Lung microvascular endothelial cell (primary cell): Measurements from ENCODE around the gene STPG3. TPM values are rescaled to one million over a fixed set of nuclear protein-coding genes. Genes with fewer than 3 reads are reported as not detected.

Experiments
- DNase-seq, 2 donors: peaks; one replicate each; pipeline versions ENCODE4 v3.0.0 to v3.0.0-alpha.2; 2010; ENCODE audit warnings: low read depth in 2 of 2
- total RNA-seq: library from RNA; depleted of rRNA; stranded (reverse); fragments of >200 nt; gene quantifications from 2 replicates; pipeline ENCODE4 v1.2.1, GENCODE V29; 2014

Gene STPG3
- total RNA-seq, 1 donor from 2014 or later: not detected

DNA sequence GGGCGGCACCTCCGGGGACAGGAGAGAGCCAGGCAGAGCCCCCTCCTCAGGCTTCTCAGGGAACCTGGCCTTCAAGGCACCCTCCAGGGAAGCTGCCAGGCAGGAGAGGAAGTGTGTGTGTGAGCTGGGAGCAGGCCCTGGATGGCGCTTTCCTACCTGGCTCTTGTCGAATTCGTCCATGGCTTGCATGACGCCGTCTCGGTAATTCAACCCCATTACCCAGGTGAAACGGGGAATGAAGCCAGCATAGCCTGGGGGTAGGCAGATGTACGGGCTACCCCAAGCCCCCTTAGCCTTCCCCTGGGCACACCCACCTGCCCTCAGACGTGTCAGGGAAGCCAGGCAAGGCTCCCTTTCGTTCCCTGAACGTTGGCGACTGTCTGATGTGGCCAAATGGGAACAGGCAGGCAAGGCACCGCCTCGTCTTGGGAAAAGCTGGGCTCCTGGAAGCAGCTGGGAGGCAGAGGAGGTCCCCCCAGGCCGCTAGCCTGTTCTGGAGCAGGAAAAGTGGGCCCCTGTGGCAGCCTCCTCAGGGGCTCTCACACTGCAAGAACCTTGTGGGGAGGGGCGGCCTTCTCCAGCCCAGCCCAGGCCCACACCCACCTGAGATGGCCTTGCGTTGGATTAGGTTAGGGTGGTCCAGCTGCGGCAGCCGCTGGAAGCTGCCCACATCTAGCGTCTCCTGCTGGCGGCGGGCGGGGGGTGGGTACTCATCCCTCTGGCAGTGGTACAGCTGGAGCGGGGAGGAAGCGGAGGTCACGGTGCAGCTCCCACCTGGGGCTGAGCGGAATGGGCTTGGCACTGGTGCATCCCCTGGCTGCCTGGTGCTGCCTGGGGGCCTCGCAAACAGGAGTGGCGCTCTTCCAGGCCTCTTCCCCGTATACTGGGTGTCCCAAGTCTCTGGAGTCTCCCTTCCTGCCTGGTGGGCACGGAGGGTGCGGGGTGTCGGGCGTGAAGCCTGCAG is 6.3 kb upstream of the STPG3 start:
- DNase-seq: peak in 1 of 2 donors; percentile 83

- DNase-seq: no peak
Measured at GRCh38 chr9:137245450-137246421, 5.3 kb upstream of the STPG3 start.

GRCh38 chr9:137247135-137247915 is 3.8 kb upstream of the STPG3 start:
- DNase-seq: no peak

- no peak for DNase-seq
Measured at GRCh38 chr9:137247916-137248175, 3.2 kb upstream of the STPG3 start.

GRCh38 chr9:137250329-137251193 is 525 bp upstream of the STPG3 start:
- DNase-seq: no peak

GRCh38 chr9:137251490-137252268 is 593 bp downstream of the STPG3 start:
- no peak for DNase-seq

GRCh38 chr9:137252555-137253506 is 1.7 kb downstream of the STPG3 start:
- DNase-seq: no peak

- DNase-seq: no peak
Measured at GRCh38 chr9:137253717-137254623, 2.9 kb downstream of the STPG3 start.

DNA sequence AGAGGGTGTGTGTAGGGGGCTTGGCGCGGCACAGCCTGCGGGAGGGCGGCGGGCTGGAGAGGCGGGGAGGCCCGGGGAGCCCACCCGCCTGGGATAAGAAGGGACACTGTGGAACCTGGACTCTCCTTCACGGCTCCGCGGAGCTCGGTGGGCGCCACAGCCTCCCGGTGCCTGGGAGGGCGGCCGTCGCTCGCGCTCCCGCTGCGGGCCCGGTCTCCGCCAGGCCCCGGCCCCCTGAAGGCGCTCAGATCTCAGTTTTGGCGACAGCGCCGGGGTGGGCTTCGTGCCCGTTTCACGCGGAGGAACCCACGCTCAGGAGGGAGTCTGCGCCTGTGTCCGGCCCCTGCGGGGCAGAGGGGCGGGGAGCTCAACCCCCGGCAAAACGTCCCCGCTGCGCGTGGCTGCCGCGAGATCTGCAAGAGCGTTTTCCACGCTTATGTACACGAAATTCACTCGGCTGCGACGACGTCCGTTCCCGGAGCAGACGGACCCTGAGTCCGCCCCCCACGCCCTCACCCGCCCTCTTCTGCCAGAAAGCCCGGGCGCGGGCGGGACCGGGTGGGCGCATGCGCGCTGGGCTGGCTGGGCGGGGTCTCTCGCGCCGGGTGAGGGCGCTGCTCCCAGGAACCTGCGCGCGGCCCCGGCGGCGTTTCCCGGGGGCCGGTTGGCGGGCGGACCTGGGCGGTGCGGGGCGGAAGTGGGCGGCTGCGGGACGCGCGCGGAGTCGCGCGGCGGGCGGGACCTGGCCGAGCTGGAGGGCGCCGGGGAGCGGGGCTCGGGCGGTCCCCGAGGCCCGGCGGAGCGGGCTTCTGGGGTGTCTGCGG is 3.8 kb downstream of the STPG3 start, which contains the start of gene NELFB:
Gene NELFB, plus strand, starts transcription at position 704 of the 824 bp plus-strand sequence.
- DNase-seq: peak; percentile 79 to 84

GRCh38 chr9:137255448-137256114 is 4.5 kb downstream of the STPG3 start:
- peak; percentile 27 to 48 for DNase-seq

- no peak for DNase-seq
Measured at GRCh38 chr9:137256362-137256761, 5.3 kb downstream of the STPG3 start.

GRCh38 chr9:137256856-137257255 is 5.8 kb downstream of the STPG3 start:
- no peak for DNase-seq

DNA sequence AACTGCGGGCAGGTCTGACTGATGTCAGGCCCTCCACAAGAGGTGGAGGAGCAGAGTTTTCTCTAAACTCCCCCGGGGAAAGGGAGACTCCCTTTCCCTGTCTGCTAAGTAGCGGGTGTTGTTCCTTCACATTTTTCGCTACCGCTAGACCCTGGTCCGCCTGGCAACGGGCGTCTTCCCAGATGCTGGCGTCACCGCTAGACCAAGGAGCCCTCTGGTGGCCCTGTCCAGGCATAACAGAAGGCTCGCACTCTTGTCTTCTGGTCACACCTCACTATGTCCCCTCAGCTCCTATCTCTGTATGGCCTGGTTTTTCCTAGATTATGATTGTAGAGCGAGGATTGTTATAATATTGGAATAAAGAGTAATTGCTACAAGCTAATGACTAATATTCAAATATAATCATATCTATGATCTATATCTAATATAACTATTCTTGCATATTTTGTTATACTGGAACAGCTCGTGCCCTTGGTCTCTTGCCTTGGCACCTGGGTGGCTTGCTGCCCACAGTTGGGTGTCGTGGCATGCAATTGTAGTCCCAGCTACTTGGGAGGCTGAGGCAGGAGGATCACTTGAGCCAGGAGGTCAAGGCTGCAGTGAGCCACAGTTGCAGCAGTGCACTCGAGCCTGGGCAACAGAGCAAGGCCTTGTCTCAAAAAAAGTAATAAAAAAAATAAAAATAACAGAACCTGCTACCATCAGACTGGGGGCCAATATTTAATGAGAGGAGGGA is 11.3 kb downstream of the STPG3 start:
- peak in 1 of 2 donors; percentile 52 for DNase-seq

- DNase-seq: no peak
Measured at GRCh38 chr9:137262909-137263285, 11.8 kb downstream of the STPG3 start.

GRCh38 chr9:137263506-137263905 is 12.4 kb downstream of the STPG3 start:
- no peak for DNase-seq
